ENCODE data around the gene TRPM3. TPM values are rescaled to one million over a fixed set of nuclear protein-coding genes. Genes with fewer than 3 reads are reported as not detected.

The TRPM3 gene
- total and polyA plus RNA-seq, 2 of the 13 experiments (the other 11 are each of a cell fraction or from before 2014, with no cell fraction given): not detected

GRCh38 chr9:70859694-70860093 is 261.7 kb downstream of the TRPM3 start:
- Histone ChIP-seq H3K79me2 (ENCODE audit: insufficient read depth, low read length) (no peaks in the 10 kb centered on the region), H2AFZ (ENCODE audit: low read length) (no peak overlapping the region), H4K20me1 (ENCODE audit: insufficient read depth, low read length) (no peaks in the 10 kb centered on the region), H3K36me3 (replicated peaks in 1 of 2; ENCODE audit: control insufficient read depth in 1 of 2, insufficient read depth in 2 of 2, low read length in 2 of 2) (no peaks in the 10 kb centered on the region), H3K27ac (ENCODE audit: extremely low read length, insufficient read depth, low read length) (no peak overlapping the region), H3K4me3 (replicated peaks in 1 of 3; ENCODE audit: insufficient read depth in 1 of 3, low read depth in 2 of 3, low read length in 3 of 3) (no peak overlapping the region), H3K9me3 (ENCODE audit: low read length) (no peaks in the 10 kb centered on the region), H3K27me3 (ENCODE audit: control insufficient read depth in 1 of 2, insufficient read depth in 2 of 2, low read length in 2 of 2) (peaks cover 0 to 4% of the 10 kb centered on the region in 2 experiments; a peak in 1 of 5 replicates), H3K9ac (ENCODE audit: insufficient read depth, low read depth, low read length) (no peak overlapping the region), H3K4me1 (ENCODE audit: insufficient read depth, low read length) (no peaks in the 10 kb centered on the region), H3K4me2 (ENCODE audit: low read depth, low read length) (no peak overlapping the region)
- intact Hi-C loops (cut with micrococcal nuclease; ENCODE audit: unreplicated experiment): no loop called here
- TF ChIP-seq RAD21 (CRISPR knock-in tag; IDR thresholded peaks at IDR 0.05): no peak
- TF ChIP-seq ZNF354B (CRISPR knock-in tag; IDR thresholded peaks at IDR 0.05): no peak
- TF ChIP-seq ZNF230 (CRISPR knock-in tag; IDR thresholded peaks at IDR 0.05): no peak
- TF ChIP-seq ZNF83 (CRISPR knock-in tag; IDR thresholded peaks at IDR 0.05; ENCODE audit: borderline replicate concordance): no peak
- TF ChIP-seq SUZ12 (IDR thresholded peaks at IDR 0.05; ENCODE audit: low read depth, low read length): no peak
- no peak for TF ChIP-seq ZNF12 (CRISPR knock-in tag; IDR thresholded peaks at IDR 0.05)
- no peak for TF ChIP-seq KAT2B (IDR thresholded peaks at IDR 0.05; ENCODE audit: borderline replicate concordance, low read depth, low read length)
- no peak for TF ChIP-seq RFX5 (IDR thresholded peaks at IDR 0.05; ENCODE audit: low read depth, low read length)
- no peak for TF ChIP-seq FOSL2 (CRISPR knock-in tag; IDR thresholded peaks at IDR 0.05)
- no peak for TF ChIP-seq TMF1 (CRISPR knock-in tag; IDR thresholded peaks at IDR 0.05; ENCODE audit: low read depth)
- TF ChIP-seq DDIT3 (CRISPR knock-in tag; IDR thresholded peaks at IDR 0.05): no peak
- TF ChIP-seq EZH2 (conservative IDR thresholded peaks at IDR 0.05; ENCODE audit: low read depth, low read length): no peak
- no peak for TF ChIP-seq GATAD2A (CRISPR knock-in tag; IDR thresholded peaks at IDR 0.05)
- TF ChIP-seq MTERF4 (CRISPR knock-in tag; IDR thresholded peaks at IDR 0.05): no peak
- TF ChIP-seq ZUFSP (CRISPR knock-in tag; IDR thresholded peaks at IDR 0.05; ENCODE audit: borderline replicate concordance): no peak
- no peak for TF ChIP-seq NFATC3 (CRISPR knock-in tag; IDR thresholded peaks at IDR 0.05)
- FAIRE-seq (no peak), DNase-seq (ENCODE audit: low spot score) (no peak), ATAC-seq (no peak)
- in situ Hi-C loops (cut with HindIII; ENCODE audit: extremely low pct_ligation_motif_present, low pct_unique_long_range_greater_than_20kb): no loop called here
- no TSS peak for BruUV-seq (replicated peaks)
- ChIA-PET CTCF (ENCODE audit: low intra/inter-chr PET ratio, low total read pairs) (no interaction called here), POLR2A (no interaction called here)
- 25% methylated on average over 2 of the region's 2 CpGs for WGBS (ENCODE audit: low lambda C conversion rate)

Measured in HepG2 (cell line).